Measurements from ENCODE around the gene AGTR1. TPM values are rescaled to one million over a fixed set of nuclear protein-coding genes. Genes with fewer than 3 reads are reported as not detected.

AGTR1 gene
- total RNA-seq, 2 donors from 2014 or later = 3.8 to 7.3 TPM

DNA sequence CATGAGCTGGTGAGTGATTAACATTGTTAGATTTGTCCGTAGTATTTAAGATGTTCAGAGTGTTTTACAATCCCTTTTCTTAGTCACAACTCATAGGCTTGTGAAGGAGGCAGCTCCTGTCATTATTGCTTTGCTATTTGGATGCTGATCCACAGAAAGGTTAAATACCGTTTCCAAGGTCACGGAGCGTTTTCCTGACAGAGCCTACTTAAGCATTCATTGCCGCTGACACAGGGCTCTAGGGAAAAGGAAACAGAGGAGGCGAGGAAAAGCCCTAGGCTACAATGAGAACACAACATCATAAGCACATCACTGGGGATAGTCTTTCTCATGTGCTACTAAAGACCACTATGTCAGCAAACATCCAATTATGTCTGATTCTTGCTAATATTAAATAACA, 91.4 kb downstream of the AGTR1 start:
- no peaks in the 10 kb centered on the region for H3K36me3 ChIP-seq
- no peak for DNase-seq (ENCODE audit: low spot score)
- TF ChIP-seq, protein P1, sequence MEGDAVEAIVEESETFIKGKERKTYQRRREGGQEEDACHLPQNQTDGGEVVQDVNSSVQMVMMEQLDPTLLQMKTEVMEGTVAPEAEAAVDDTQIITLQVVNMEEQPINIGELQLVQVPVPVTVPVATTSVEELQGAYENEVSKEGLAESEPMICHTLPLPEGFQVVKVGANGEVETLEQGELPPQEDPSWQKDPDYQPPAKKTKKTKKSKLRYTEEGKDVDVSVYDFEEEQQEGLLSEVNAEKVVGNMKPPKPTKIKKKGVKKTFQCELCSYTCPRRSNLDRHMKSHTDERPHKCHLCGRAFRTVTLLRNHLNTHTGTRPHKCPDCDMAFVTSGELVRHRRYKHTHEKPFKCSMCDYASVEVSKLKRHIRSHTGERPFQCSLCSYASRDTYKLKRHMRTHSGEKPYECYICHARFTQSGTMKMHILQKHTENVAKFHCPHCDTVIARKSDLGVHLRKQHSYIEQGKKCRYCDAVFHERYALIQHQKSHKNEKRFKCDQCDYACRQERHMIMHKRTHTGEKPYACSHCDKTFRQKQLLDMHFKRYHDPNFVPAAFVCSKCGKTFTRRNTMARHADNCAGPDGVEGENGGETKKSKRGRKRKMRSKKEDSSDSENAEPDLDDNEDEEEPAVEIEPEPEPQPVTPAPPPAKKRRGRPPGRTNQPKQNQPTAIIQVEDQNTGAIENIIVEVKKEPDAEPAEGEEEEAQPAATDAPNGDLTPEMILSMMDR (IDR thresholded peaks at IDR 0.05) = no peak
- H3K9me3 ChIP-seq = no peaks in the 10 kb centered on the region
- no peaks in the 10 kb centered on the region for H3K4me1 ChIP-seq (ENCODE audit: control insufficient read depth in 1 of 2, low read depth in 2 of 2)
- no peak for ATAC-seq (ENCODE audit: insufficient number of reproducible peaks, low FRiP score, low read depth)
- no peak overlapping the region for H3K4me3 ChIP-seq
- no peak overlapping the region for H3K27ac ChIP-seq
- H3K27me3 ChIP-seq (replicated peaks; ENCODE audit: insufficient read depth) = no peaks in the 10 kb centered on the region

DNA sequence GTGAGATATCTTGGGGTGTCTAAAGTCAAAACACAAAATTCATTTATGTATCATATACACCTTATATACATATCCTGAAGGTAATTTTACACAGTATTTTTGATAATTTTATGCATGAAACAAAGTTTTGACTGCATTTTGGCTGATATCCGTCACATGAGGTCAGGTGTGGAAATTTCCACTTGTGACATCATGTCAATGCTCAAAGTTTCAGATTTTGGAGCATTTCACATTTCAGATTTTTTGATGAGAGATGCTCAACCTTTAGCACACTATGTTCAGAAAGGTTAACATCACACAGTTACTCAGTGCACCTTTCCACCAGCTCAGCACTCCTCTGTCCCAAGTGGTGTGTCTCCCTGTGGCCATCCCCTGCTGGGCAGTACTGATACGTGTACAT, 92.2 kb downstream of the AGTR1 start:
- H3K4me1 ChIP-seq (ENCODE audit: control insufficient read depth in 1 of 2, low read depth in 2 of 2) = no peaks in the 10 kb centered on the region
- ATAC-seq (ENCODE audit: insufficient number of reproducible peaks, low FRiP score, low read depth) (no peak), DNase-seq (ENCODE audit: low spot score) (no peak)
- H3K4me3 ChIP-seq = no peak overlapping the region
- H3K27ac ChIP-seq = no peak overlapping the region
- no peaks in the 10 kb centered on the region for H3K36me3 ChIP-seq
- H3K9me3 ChIP-seq = no peaks in the 10 kb centered on the region
- no peaks in the 10 kb centered on the region for H3K27me3 ChIP-seq (replicated peaks; ENCODE audit: insufficient read depth)
- TF ChIP-seq, protein P1 (IDR thresholded peaks at IDR 0.05) = no peak

DNA sequence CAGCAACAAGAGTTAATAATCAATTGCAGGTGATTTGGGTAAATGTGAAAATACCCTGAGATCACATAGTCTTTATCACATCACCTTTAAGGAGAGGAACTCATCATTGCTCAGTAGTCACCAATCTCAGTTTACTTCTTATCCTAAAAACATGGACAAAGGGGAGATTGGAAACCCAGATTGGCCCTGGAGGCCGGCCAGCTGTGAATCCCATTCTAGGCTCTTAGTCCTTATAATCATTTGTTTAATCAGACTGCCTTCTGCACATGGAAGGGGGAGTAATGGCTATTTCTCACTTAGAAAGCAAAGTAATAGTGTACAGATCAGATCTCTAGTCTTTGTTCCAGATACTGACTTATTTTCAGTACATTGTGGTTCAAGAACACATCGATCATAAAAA, 92.7 kb downstream of the AGTR1 start:
- no peaks in the 10 kb centered on the region for H3K4me1 ChIP-seq (ENCODE audit: control insufficient read depth in 1 of 2, low read depth in 2 of 2)
- no peak overlapping the region for H3K27ac ChIP-seq
- no peak overlapping the region for H3K4me3 ChIP-seq
- no peaks in the 10 kb centered on the region for H3K27me3 ChIP-seq (replicated peaks; ENCODE audit: insufficient read depth)
- no peak for ATAC-seq (ENCODE audit: insufficient number of reproducible peaks, low FRiP score, low read depth)
- TF ChIP-seq, protein P1 (IDR thresholded peaks at IDR 0.05) = no peak
- H3K9me3 ChIP-seq = no peaks in the 10 kb centered on the region
- H3K36me3 ChIP-seq = no peaks in the 10 kb centered on the region
- DNase-seq (ENCODE audit: low spot score) = no peak

DNA sequence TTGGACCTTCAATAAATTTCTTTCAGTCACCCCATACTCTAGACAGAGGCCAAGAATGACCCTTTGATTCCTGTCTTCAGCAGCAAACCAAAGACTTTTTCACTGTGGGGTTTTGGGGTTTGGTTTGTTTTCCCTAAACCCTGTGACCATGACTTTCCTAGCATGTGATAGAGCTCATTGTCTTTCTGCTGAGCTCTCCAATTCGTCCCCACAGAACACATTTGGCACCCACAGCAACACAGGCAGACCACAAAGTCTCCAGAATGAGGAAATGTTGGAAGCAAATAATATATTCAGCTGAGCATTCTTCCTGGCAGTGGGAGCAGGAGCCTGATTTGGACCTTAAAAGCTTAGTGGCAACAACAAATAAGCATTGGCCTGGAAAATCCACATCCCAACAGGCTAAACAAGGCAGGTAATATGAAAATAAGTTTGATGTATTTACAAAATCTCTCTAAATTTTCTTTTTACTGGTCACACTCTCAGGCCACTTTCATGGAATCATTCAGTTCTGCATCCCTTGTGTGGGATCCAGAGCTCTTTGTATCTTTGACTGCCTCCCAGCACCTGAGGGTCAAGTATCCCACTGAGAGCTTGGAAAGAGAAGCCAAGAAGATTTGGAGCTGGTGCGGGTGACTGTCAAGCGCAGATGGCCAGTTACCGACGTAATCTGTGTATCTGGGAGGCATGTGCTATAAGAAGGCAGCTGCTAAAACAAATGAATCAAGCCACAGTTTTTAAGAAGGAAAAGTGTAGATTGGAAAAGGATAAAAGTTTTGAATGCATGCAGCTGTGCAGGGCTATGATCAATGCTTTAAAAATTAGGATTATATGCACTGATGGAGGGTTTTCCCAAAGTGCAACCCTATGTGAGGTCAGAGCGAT, 93.4 kb downstream of the AGTR1 start:
- H3K27me3 ChIP-seq (replicated peaks; ENCODE audit: insufficient read depth) = no peaks in the 10 kb centered on the region
- DNase-seq (ENCODE audit: low spot score) (no peak), ATAC-seq (ENCODE audit: insufficient number of reproducible peaks, low FRiP score, low read depth) (no peak)
- H3K4me3 ChIP-seq = no peak overlapping the region
- H3K9me3 ChIP-seq = no peaks in the 10 kb centered on the region
- H3K4me1 ChIP-seq (ENCODE audit: control insufficient read depth in 1 of 2, low read depth in 2 of 2) = no peaks in the 10 kb centered on the region
- H3K36me3 ChIP-seq = no peaks in the 10 kb centered on the region
- TF ChIP-seq, protein P1 (IDR thresholded peaks at IDR 0.05) = no peak
- H3K27ac ChIP-seq = no peak overlapping the region

DNA sequence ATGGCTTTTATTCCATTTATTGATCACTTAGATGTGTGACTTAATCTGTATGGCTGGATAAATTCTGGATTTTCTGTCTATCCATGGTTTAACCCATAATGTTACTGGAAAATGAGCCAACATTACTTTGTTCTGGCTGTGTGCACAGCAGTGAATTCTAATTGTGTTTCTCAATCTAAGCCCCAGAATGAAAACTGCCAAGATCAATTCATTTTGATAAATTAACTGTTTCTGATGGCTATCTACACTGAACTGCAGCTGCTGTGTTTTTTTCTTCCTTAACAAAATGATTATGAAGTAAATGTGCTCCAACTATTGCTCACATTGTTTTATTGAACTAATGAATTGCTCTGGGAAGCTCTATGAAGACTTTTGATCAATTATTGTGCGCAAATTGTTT, 94.2 kb downstream of the AGTR1 start:
- H3K27ac ChIP-seq = no peak overlapping the region
- TF ChIP-seq, protein P1 (IDR thresholded peaks at IDR 0.05) = no peak
- DNase-seq (ENCODE audit: low spot score) = no peak
- no peaks in the 10 kb centered on the region for H3K27me3 ChIP-seq (replicated peaks; ENCODE audit: insufficient read depth)
- no peaks in the 10 kb centered on the region for H3K9me3 ChIP-seq
- no peaks in the 10 kb centered on the region for H3K4me1 ChIP-seq (ENCODE audit: control insufficient read depth in 1 of 2, low read depth in 2 of 2)
- ATAC-seq (ENCODE audit: insufficient number of reproducible peaks, low FRiP score, low read depth) = no peak
- no peaks in the 10 kb centered on the region for H3K36me3 ChIP-seq
- H3K4me3 ChIP-seq = no peak overlapping the region
